Measurements from ENCODE around the gene CSF2RB.

DNA sequence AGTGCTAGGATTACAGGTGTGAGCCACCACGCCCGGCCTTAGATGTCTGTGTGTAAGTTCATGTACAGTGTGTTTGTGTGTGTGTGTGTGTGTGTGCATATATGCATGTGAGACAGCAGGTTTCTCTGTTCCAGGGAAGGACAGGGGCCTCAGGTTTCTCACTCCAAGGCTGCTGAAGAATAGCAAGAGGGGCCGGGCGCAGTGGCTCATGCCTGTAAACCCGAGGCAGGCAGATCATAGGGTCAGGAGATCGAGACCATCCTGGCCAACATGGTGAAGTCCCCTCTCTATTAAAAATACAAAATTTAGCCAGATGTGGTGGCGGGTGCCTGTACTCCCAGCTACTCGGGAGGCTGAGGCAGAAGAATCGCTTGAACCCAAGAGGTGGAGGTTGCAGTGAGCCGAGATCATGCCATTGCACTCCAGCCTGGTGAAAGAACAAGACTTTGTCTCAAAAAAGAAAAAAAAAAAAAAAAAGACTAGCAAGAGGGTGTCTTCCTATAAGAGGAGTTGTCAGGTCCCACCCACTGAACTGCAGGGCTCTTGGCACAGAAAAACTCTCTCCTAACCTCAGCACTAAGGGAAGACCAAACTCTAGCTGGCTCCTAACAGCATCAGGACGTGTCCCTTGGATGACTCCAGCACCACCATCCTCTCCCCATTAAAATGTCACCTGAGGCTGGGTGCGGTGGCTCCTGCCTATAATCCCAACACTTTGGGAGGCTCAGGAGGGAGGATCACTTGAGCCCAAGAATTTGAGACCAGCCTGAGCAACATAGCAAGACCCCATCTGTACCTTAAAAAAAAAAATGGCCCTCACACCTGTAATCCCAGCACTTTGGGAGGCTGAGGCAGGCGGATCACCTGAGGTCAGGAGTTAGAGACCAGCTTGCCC lies 65.8 kb downstream of the CSF2RB start:
- no peak for TF ChIP-seq POLR2A (IDR thresholded peaks at IDR 0.05)
- TF ChIP-seq, protein P1, sequence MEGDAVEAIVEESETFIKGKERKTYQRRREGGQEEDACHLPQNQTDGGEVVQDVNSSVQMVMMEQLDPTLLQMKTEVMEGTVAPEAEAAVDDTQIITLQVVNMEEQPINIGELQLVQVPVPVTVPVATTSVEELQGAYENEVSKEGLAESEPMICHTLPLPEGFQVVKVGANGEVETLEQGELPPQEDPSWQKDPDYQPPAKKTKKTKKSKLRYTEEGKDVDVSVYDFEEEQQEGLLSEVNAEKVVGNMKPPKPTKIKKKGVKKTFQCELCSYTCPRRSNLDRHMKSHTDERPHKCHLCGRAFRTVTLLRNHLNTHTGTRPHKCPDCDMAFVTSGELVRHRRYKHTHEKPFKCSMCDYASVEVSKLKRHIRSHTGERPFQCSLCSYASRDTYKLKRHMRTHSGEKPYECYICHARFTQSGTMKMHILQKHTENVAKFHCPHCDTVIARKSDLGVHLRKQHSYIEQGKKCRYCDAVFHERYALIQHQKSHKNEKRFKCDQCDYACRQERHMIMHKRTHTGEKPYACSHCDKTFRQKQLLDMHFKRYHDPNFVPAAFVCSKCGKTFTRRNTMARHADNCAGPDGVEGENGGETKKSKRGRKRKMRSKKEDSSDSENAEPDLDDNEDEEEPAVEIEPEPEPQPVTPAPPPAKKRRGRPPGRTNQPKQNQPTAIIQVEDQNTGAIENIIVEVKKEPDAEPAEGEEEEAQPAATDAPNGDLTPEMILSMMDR (IDR thresholded peaks at IDR 0.05) = no peak
